HG03135 (cell line): ENCODE data around the gene SLC26A9.

Source experiments
- ATAC-seq: cut with Tn5 transposase; IDR thresholded peaks from one replicate; pipeline ENCODE4 v1.9.1; 2021; ENCODE audit warnings: mild to moderate bottlenecking, moderate library complexity; ENCODE audit not compliant: unreplicated experiment

The SLC26A9 gene

DNA sequence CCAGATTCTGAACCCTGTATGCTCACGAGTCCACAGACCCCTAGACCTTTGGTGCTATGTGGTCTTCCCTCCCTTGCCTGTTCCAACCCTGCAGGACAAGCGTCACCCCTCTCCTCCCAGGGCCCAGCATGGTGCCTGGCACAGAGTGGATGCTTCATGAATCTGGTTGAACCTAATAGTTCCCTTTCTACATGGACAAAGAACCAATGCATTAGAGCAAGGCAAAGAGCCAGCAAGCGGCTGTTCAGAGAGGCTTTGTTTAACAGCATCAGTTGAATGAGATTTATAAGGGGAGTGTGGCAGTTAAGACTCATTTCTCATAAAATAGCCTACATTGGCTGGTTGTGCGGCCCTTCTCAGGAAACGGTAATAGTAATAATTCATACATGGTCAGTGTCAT lies 14.9 kb downstream of the SLC26A9 start:
- ATAC-seq: no peak

- no peak for ATAC-seq
Measured at GRCh38 chr1:205927676-205928075, 15.6 kb downstream of the SLC26A9 start.

- ATAC-seq: no peak
Measured at GRCh38 chr1:205927247-205927646, 16.0 kb downstream of the SLC26A9 start.

DNA sequence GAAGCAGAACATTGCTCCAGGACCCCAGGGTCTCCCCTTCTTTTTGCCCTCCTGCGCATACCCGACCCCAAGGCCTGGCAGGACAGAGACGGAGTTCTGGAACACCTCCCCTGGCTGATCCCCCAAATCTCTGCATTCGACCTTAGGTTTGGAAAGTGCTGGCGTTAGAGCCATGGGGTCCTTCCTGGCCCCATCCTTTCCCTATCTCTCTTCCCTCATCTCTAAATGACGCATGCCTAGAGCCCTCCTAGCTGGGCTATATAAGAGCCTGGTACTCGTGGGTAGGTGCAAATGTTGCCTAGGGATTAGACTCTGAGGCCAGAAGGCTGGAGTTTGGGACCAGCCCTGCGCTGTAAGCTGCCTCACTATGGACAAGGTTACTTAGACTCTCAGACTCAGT lies 16.6 kb downstream of the SLC26A9 start:
- ATAC-seq: no peak

DNA sequence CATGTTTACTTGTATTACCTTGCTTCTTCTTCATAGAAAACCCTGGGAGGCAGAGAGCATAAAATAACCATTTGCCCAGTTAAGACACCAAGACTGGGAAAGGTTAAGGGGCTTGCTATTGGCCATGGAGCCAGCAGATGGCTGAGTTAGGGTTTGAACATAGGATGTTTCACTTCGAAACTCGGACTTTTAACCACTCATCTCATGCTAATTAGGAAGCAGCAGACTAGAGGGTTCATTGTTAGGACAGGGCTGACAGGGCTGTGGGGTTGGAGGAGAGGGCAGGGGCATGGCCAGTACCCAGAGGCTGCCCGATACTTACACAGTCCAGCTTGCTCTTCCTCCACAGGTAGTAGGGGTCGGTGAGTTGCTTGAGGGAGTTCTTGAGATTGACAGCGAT lies 17.0 kb downstream of the SLC26A9 start:
- ATAC-seq: no peak

DNA sequence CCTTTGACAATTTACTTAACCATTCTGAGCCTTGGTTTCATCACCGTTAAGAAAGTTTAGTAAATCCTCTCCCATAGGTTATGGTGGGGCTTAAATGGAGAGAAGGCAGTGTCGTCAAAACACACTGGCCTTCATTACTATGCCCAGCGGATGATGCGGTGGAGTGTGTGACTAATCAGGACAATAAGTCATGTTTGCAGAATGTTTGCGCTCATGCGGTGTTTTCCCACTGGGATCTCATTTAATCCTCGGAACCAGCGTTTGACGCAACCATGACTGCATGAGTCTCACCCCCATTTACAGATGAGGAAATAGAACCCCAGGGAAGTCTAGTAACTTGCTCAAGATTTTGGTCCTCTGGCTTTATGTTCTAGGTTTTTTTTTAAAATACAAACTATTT lies 17.5 kb downstream of the SLC26A9 start:
- ATAC-seq: no peak

GRCh38 chr1:205924460-205924790 lies 18.8 kb downstream of the SLC26A9 start:
- ATAC-seq: no peak

DNA sequence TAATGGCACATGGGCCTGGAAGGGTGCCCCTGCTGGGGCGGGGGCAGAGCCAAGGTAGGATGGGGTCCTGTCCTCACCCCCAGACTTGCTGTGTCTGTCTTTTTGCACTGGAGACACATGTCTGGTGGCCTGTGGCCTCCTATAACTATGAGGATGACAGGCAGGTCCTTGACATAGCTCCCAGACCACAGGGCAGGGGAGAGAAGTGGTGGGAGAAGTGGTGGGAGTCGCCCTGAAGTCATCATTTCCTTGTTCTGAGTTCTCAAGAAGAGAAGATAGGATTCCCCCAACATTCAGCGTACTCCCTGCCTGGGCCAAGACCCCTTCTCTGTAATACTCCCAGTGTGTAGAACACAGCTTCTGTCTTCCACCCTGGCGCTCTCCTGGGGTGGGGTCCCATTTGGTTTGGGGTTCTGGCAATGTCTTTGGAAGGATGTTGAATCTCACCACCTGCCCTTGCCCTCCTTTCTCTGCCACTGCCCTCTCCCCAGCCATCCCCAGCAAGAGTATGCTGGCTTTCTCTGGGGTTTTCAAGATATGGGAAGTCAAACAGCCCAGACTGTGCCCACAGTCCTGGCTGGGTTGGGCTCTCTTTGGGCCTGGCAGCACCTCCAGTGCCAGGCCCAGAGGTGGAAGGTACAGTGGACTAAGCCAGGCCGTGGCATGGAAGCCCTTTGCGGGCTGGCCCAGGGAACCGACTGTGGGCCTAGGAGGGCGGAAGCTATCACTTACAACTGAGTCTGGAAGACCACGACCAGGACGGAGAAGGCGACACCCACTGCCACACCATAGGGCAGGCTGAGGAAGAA lies 19.4 kb downstream of the SLC26A9 start:
- ATAC-seq: no peak

DNA sequence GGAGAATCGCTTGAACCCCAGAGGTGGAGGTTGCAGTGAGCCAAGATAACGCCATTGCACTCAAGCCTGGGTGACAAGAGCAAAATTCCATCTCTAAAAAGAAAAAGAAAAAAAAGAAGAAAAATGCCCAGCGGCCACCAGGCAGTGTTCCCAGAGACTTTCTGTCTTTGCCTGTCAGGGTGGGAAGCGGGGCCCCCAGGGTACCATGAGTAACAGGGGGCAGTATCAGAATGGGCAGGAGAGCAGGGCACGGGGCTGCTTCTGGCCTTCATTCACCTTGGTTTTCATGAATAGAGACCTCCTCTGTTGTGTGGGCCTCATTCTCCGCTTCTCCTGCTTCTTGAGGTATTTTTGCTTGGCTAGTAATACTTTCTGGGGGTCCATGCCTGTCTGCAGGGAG lies 20.4 kb downstream of the SLC26A9 start:
- ATAC-seq: no peak

- no peak for ATAC-seq
Measured at GRCh38 chr1:205922314-205922713, 20.9 kb downstream of the SLC26A9 start.

DNA sequence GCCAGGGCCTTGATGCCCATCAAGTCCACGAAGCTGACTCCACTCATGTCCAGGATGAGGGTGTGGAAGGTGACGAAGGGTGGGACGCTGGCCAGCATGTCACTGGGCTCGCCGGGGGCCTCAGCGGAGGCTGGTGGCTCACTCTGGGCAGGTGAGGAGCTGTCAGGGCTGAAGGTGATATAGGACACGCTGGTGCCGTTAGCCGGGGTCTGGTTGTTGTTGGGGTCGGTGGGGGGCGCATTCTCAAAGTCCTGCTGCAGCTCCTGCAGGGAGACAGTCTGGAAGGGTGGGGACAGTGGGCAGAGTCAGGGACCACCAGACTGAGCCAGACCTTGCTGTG lies 21.7 kb downstream of the SLC26A9 start:
- no peak for ATAC-seq

DNA sequence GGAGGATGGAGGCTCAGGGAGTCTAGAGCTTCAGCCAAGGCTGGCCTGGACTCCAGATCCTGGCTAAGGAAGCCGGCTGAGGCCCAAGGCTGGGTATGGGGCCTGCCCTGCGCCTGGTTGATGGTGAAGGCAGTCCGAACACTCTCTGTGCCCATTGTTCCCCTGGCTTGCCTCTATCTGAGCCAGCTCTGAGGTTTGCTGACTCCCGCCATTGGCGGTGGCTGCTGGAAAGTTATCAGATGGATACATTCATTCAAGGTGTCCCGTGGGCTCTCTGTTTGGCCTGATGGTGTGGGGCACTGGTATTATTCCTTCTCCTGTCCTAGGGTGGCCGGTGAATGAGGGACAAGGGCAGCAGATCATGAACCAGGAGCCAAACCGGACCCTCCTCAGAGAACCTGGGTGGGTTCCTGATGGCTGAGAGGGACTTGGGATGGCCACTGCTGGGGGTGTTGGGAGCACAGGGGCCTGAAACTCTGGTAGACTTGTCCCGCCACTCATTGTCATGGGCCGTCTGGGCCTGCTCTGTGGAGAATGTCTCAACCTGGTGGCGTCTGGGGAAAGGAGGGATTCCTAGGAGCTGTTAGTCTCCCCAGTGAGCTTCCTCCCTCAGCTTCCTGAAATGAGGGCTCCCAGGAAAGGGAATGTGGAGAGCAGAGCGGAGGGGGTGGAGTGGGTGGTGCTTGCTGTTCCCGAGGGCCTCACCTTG lies 22.2 kb downstream of the SLC26A9 start:
- no peak for ATAC-seq

- no peak for ATAC-seq
Measured at GRCh38 chr1:205920159-205920558, 23.1 kb downstream of the SLC26A9 start.

DNA sequence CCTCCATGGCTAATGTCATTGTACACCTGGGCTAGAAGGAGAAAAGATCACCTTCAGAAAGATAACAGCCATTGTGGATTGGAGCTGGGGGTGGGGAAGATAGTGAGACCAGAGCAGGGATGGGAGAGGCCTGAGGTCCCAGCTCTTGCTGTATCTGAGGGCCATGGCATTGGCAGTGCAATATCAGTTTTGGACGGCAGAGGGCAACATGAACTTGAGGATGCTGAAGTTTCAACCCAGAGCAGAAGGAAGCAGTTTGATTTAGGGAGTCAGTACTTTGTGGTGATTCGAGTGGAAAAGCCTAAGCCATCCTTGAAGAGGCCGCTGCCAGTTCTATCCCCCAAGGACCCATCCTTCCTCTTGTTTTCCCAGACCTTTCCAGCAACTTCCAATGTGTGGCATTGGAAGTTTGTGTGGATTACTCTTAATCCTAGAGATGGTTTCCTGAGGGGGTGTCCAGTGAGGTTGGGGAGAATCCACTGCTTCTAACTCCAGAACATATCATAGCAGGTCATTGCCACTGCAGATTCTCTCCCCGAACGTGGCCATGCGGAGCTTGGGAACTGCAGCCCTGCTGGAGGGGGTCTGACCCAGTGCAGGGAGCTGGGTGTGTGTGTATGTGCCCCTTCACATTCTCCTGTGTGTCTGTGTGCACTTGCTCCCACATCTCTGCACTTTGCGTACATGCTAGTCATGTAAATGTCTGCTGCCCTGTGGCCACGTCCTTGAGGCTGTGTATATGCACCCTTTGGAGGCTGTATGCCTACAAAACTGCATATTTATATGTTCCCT lies 24.1 kb downstream of the SLC26A9 start:
- ATAC-seq: no peak

- ATAC-seq: no peak
Measured at GRCh38 chr1:205917466-205918238, 25.6 kb downstream of the SLC26A9 start.

DNA sequence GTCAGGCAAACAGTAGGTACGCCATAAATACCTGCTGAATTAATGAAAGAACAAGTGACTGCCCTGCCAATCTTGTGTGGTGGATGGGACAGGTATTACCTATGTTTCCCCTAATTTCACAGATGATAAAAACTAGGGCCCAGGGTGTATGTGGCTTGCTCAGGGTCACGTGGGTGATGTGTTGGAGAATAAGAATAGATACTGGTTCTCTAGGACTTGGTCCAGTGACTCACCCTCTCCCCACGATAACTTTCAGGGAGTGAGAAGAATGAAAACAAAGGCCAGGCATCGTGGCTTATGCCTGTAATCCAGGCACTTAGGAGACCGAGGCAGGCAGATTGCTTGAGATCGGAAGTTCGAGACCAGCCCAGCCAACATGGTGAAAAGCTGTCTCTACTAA lies 26.7 kb downstream of the SLC26A9 start:
- no peak for ATAC-seq

- ATAC-seq: no peak
Measured at GRCh38 chr1:205915354-205915990, 27.8 kb downstream of the SLC26A9 start.

- ATAC-seq: no peak
Measured at GRCh38 chr1:205914730-205915129, 28.5 kb downstream of the SLC26A9 start.

DNA sequence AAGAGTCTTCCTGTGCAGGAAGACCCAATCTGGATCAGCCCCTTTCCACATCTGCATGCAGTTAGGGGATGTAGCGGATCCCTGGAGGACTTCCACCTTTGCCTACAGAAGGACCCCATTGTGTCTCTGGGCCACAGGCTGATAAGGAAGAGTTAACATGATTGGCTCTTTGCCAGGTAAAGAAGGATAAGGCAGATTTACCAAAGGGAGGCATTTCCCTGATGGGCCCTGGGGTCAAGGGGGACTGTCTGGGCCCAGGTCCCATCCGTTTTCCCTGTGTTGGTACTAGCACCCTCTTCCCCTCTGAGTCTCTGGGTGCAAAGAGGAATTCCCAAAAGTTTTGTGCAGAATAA lies 29.1 kb downstream of the SLC26A9 start:
- ATAC-seq: no peak

GRCh38 chr1:205913451-205914154 lies 29.7 kb downstream of the SLC26A9 start:
- no peak for ATAC-seq
